ENCODE data around the gene TBC1D4. TPM values are rescaled to one million over a fixed set of nuclear protein-coding genes. Genes with fewer than 3 reads are reported as not detected.
A peak's percentile ranks its signal among the peaks of the same experiment; 100 is the strongest.

The TBC1D4 gene
- total and polyA plus RNA-seq, 9 donors: 26.2 to 91.3 (median 52.6) TPM

- Histone ChIP-seq H3K36me3 (no peaks in the 10 kb centered on the region), H3K4me1 (ENCODE audit: insufficient read depth) (peaks cover 26% of the 10 kb centered on the region), H3K27ac (no peak overlapping the region), H3K9me3 (no peaks in the 10 kb centered on the region), H3K27me3 (no peaks in the 10 kb centered on the region), H3K4me3 (no peak overlapping the region)
- WGBS, 3 donors: 82 to 92% (median 89%) methylated on average over 3 of the region's 3 CpGs
- DNase-seq: no peak
- intact Hi-C loops (cut with DNase I): no loop called here
- TF ChIP-seq EP300 (IDR thresholded peaks at IDR 0.05) (no peak), POLR2A (IDR thresholded peaks at IDR 0.05) (no peak)
- TF ChIP-seq, protein P1, sequence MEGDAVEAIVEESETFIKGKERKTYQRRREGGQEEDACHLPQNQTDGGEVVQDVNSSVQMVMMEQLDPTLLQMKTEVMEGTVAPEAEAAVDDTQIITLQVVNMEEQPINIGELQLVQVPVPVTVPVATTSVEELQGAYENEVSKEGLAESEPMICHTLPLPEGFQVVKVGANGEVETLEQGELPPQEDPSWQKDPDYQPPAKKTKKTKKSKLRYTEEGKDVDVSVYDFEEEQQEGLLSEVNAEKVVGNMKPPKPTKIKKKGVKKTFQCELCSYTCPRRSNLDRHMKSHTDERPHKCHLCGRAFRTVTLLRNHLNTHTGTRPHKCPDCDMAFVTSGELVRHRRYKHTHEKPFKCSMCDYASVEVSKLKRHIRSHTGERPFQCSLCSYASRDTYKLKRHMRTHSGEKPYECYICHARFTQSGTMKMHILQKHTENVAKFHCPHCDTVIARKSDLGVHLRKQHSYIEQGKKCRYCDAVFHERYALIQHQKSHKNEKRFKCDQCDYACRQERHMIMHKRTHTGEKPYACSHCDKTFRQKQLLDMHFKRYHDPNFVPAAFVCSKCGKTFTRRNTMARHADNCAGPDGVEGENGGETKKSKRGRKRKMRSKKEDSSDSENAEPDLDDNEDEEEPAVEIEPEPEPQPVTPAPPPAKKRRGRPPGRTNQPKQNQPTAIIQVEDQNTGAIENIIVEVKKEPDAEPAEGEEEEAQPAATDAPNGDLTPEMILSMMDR (IDR thresholded peaks at IDR 0.05): no peak
These were observed 63.7 kb downstream of the TBC1D4 start for GRCh38 chr13:75418186-75418843.

DNA sequence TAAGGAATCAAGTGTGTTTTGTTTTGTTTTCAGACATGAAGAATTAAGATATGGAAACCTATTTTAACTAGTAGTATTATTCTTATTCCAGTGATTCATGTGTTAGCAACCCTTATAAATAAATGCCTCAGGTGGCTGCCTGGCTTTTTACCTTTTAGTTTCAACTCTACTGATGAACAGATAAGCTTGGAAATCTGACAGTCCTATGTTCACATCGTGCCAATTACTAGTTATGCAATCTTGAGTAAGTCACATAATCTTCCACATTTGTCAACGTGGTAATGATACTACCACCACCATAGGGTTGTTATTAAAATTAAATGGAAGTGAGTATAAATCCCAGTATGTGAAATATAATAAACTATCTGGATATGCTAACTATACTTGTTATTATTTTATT lies 64.3 kb downstream of the TBC1D4 start:
- Histone ChIP-seq H3K27ac (peak overlapping the region in 1 of 2 donors; percentile 43), H3K4me1 (ENCODE audit: insufficient read depth) (peaks cover 26% of the 10 kb centered on the region), H3K36me3 (no peaks in the 10 kb centered on the region), H3K9me3 (no peaks in the 10 kb centered on the region), H3K4me3 (no peak overlapping the region), H3K27me3 (no peaks in the 10 kb centered on the region)
- no peak for TF ChIP-seq EP300 (IDR thresholded peaks at IDR 0.05)
- no peak for TF ChIP-seq POLR2A (IDR thresholded peaks at IDR 0.05)
- TF ChIP-seq, protein P1 (IDR thresholded peaks at IDR 0.05): no peak
- 71 to 77% (median 71%) methylated on average over 2 of the region's 2 CpGs for WGBS, 3 donors
- no peak for DNase-seq
- intact Hi-C loops (cut with DNase I): no loop called here

DNA sequence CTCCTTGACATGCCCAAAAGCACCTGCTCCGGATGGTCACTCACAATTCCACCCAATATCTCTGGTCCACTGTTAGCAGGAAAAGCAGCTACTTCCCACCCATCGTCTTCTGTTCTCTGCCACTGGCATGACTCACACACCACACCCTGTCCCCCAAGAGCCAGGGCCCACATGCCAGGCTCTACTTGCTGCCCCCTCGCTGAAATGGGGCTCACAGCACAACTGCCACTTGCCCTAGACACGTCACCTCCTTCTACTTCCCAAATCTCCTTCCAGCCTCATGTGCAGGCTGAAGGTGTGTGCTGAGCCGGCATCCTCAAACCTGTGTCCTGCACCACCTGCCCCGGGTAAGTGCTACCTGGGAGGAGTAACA lies 65.0 kb downstream of the TBC1D4 start:
- intact Hi-C loops (cut with DNase I): no loop called here
- 87 to 91% (median 88%) methylated on average over 6 of the region's 6 CpGs for WGBS, 3 donors
- no peaks in the 10 kb centered on the region for H3K27me3 ChIP-seq
- H3K4me1 ChIP-seq (ENCODE audit: insufficient read depth): peaks cover 30% of the 10 kb centered on the region
- no peaks in the 10 kb centered on the region for H3K36me3 ChIP-seq
- no peak for TF ChIP-seq POLR2A (IDR thresholded peaks at IDR 0.05)
- TF ChIP-seq, protein P1 (IDR thresholded peaks at IDR 0.05): no peak
- TF ChIP-seq EP300 (IDR thresholded peaks at IDR 0.05): no peak
- H3K9me3 ChIP-seq: no peaks in the 10 kb centered on the region
- no peak for DNase-seq
- peak overlapping the region in 1 of 2 donors; percentile 43 for H3K27ac ChIP-seq
- no peak overlapping the region for H3K4me3 ChIP-seq

- H3K4me1 ChIP-seq (ENCODE audit: insufficient read depth): peaks cover 30% of the 10 kb centered on the region
- TF ChIP-seq EP300 (IDR thresholded peaks at IDR 0.05) (no peak), POLR2A (IDR thresholded peaks at IDR 0.05) (no peak)
- TF ChIP-seq, protein P1 (IDR thresholded peaks at IDR 0.05): no peak
- DNase-seq: no peak
- intact Hi-C loops (cut with DNase I): no loop called here
- 16 to 29% (median 22%) methylated on average over 6 of the region's 6 CpGs for WGBS, 3 donors
- no peak overlapping the region for H3K4me3 ChIP-seq
- no peaks in the 10 kb centered on the region for H3K9me3 ChIP-seq
- no peaks in the 10 kb centered on the region for H3K27me3 ChIP-seq
- H3K36me3 ChIP-seq: no peaks in the 10 kb centered on the region
- H3K27ac ChIP-seq: peak overlapping the region in 1 of 2 donors; percentile 43
These were observed 65.5 kb downstream of the TBC1D4 start for GRCh38 chr13:75416327-75417011.
